ENCODE data around the gene SRRT. TPM values are rescaled to one million over a fixed set of nuclear protein-coding genes. Genes with fewer than 3 reads are reported as not detected.

SRRT gene
- total and polyA plus RNA-seq, 2 of the 4 experiments (the other 2 are of a cell fraction) = 41.4 to 93.5 TPM

DNA sequence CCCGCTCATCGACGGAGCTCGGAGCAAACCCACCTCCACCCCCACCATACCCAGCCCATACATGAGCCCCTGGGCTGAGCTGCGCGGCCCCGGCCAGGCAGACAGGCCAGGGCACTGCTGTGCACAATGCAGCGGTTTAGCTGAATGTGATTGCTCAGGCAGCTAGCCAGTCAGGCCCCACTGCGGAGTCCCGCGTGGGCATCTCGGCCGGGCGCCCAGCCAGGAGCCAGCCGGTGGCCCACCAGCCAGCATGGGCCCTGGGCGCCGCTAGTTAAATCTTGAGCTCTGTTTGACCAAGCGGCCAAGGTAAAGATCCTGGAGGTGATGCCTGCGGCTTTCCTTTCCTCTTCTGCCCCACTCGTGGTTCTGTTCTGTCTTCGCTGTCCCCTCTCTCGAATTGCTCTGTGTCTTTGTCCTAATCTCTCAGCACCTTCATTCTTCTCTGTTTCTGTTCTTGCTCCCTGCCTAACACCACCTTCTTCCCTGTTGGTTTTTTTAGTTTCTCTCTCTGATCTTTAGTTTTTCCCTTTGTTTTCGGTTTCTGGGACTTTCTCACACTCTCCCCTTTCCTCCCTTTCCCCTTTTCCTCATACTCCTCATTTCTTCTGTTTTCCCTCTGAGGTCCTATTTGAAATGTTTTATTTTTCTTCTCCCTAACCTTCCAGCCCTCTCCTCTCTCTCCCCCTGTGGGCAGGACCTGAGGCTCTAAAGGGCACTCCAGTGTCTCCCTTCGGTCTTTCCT is 8.1 kb downstream of the SRRT start:
- in situ Hi-C loops (cut with MboI; ENCODE audit: low sequenced_read_pairs) = no loop called here

More for the DNA sequence above, 8.1 kb downstream of the SRRT start:
- Histone ChIP-seq H3K9ac (ENCODE audit: low read depth, low read length) (no peak overlapping the region), H2BK5ac (ENCODE audit: low read depth, low read length, poor library complexity, severe bottlenecking) (no peak overlapping the region), H4K91ac (ENCODE audit: insufficient read depth, low read depth, low read length) (no peak overlapping the region), H3K9me1 (ENCODE audit: insufficient read depth, low read length) (no peaks in the 10 kb centered on the region; the same call in 1 of the 2 replicates), H2BK120ac (ENCODE audit: low read depth, low read length) (no peak overlapping the region), H4K8ac (ENCODE audit: low read depth in 2 of 2, low read length in 2 of 2) (no peak overlapping the region), H3K4me1 (ENCODE audit: control insufficient read depth, insufficient read depth, low read length) (peaks cover 2% of the 10 kb centered on the region; the same call in 1 of the 2 replicates), H2AFZ (replicated peaks; ENCODE audit: low read length, poor library complexity) (no peak overlapping the region), H3K4me2 (ENCODE audit: low read depth, low read length) (no peak overlapping the region), H3K14ac (replicated peaks; ENCODE audit: low read depth, low read length) (no peak overlapping the region), H3K4ac (ENCODE audit: low read depth, low read length) (no peak overlapping the region), H3K56ac (ENCODE audit: extremely low read depth, insufficient read depth, low read length) (no peak overlapping the region), H3K27me3 (ENCODE audit: control insufficient read depth, insufficient read depth, low read length) (no peaks in the 10 kb centered on the region), H2BK15ac (ENCODE audit: low read depth, low read length) (no peak overlapping the region), H3K36me3 (ENCODE audit: control insufficient read depth, insufficient read depth, low read length) (peaks cover 82% of the 10 kb centered on the region), H2BK20ac (ENCODE audit: low read depth, low read length) (no peak overlapping the region), H2AK9ac (replicated peaks; ENCODE audit: low read depth, low read length, poor library complexity) (no peak overlapping the region), H4K5ac (ENCODE audit: low read depth, low read length) (no peak overlapping the region), H3K4me3 (ENCODE audit: insufficient read depth, low read depth, low read length) (no peak overlapping the region), H3K79me1 (ENCODE audit: low read depth in 1 of 2, low read length in 2 of 2) (peaks cover 37 to 74% of the 10 kb centered on the region in 2 experiments), H3K18ac (ENCODE audit: low read depth, low read length) (no peak overlapping the region), H3K27ac (ENCODE audit: insufficient read depth, low read length) (no peak overlapping the region), H3K23ac (ENCODE audit: low read depth, low read length) (no peak overlapping the region), H3K9me3 (ENCODE audit: control insufficient read depth, insufficient read depth, low read length) (no peaks in the 10 kb centered on the region), H2AK5ac (ENCODE audit: low read depth, low read length) (no peak overlapping the region), H4K20me1 (ENCODE audit: insufficient read depth, low read length) (peaks cover 37% of the 10 kb centered on the region)
- dilution Hi-C loops (cut with HindIII; ENCODE audit: low sequenced_read_pairs, unreplicated experiment) (no loop called here), intact Hi-C loops (cut with micrococcal nuclease) (no loop called here)
- TF ChIP-seq MXI1 (IDR thresholded peaks at IDR 0.05; ENCODE audit: borderline replicate concordance, low read depth, low read length) (no peak), SMC3 (IDR thresholded peaks at IDR 0.05; ENCODE audit: low read depth, low read length) (no peak), MAFK (IDR thresholded peaks at IDR 0.05; ENCODE audit: low read depth, low read length) (no peak), POLR2A (IDR thresholded peaks at IDR 0.05; ENCODE audit: low read depth, low read length) (no peak), FOS (IDR thresholded peaks at IDR 0.05; ENCODE audit: low read depth, low read length) (no peak), CHD1 (IDR thresholded peaks at IDR 0.05; ENCODE audit: low read depth, low read length) (no peak)
- DNase-seq (no peak), ATAC-seq (ENCODE audit: low read depth) (no peak)
- no TSS peak for BruUV-seq (replicated peaks)
- 94% methylated on average over 12 of the region's 24 CpGs; no CpG with 5 or more reads in 1 of the 2 experiments for WGBS, 2 experiments (ENCODE audit: extremely low coverage in 2 of 2, insufficient read length in 1 of 2)
- ChIA-PET POLR2A (ENCODE audit: unreplicated experiment) (interaction anchor here (0.5 kb wide), 1 partner anchor 16 kb away, joined by 12 read pairs; the partner anchor contains the start of gene TRIP6), CTCF (no interaction called here)
